NAMALWA (cell line): Measurements from ENCODE around the gene CDHR2.

Experiments
- DNase-seq: peaks from one replicate; pipeline ENCODE4 v3.0.0-alpha.2; 2015; ENCODE audit warnings: low spot score

Gene CDHR2

DNA sequence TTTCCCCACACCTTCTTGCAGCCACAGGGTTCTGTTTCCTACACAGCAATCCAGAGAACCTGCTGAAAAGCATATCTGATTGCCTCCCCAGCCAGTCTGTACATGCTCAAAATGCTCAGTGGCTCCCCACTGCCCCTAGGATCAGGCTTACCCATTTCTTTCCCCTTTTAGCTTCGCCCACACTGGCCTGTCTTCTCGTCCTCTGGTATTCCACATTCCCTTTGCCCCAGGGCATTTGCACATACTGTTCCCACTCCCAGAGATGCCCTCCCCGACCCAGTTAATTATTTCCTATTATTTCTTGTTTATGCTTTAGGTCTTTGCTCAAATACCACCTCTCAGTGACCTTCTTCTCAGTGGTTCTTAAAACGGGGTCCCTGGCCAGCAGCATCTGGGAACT, 91.5 kb downstream of the CDHR2 start:
- no peak for DNase-seq

DNA sequence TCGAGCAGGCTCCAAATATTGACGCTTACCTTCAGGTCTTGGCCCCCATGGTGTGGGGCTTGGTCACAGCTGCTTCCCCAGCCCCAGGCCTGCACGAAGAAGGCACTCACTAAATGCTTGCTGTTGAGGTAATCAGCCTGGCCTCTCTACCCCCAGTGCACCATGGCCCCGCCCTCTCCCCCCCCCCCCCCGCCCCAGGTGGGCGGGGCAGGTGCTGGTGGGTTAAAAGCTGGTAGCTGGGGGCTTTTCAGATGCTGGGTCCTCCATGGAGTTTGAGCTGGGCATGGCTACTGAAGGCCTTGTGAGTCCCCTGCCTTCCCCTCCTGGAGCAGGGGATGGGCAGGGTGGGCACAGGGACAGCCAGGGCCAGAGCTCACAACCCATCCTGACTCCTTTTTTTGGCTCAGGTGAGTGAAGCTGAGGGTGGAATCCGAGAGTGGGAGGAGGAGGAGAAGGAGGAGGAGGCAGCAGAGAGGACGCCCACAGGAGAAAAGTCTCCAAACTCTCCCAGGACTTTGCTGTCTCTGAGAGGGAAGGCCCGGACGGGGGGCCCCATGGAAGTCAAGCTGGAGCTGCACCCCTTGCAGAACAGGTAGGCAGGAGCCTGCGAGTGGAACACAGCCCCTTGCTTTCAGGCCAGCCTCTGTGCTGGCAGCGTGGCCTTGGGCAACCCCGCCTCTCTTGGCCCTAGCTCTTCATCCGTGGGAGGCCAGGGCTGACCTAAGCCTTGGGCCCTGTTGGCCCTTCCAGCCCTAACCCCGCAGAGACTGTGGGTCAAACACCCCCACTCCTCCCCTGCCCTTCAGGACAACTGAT, 93.7 kb downstream of the CDHR2 start:
- no peak for DNase-seq

DNA sequence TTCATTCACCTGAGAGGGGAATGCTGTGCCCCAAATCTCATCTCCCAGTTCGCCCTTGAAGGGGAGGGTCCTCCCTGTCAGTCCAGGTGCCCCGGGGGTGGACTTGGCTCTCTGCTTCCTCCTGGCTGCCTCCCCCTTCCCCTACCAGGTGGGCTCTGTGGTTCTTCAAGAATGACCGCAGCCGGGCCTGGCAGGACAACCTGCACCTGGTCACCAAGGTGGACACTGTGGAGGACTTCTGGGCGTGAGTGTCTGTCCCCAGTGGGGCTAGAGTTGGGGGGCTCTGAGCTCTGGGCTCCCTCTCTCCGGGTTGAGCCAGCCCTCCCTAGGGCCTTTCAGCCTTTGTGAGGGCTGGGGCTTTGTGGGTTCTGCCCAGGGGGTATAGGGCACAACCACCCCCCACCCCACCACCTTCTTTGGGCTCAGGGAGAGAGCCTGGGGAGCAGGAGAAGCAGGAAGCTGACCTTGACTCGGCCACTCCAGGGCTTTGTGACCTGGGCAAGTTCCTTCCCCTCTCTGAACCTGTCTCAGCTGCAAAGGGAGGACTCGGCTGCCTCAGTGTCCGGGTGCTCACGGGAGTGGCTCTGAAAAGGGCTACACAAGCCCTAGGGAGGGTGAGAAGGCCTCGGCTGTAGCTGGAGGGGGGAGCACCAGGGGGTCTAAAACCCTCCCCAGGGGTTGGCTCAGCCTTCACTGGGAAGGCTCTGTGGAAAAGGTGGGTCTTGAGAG, 94.5 kb downstream of the CDHR2 start:
- DNase-seq: no peak

DNA sequence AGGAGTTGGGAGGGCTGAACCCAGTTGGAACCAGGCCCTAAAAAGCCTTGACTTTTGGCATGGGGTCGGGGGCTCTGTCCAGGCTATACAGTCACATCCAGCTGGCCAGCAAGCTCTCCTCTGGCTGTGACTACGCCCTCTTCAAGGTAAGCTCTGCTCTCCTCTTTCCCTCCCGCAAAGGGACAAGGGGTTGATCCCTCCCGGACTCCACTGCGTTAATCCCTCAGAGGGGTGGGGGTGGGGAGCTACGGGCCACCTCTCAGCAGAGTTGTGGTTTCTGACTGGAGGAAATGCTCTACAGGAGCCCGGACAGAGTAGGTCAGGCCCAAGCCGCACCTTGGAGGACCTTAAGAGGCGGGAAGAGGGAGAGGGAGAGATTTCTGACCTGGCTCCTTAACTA, 95.2 kb downstream of the CDHR2 start:
- no peak for DNase-seq

DNA sequence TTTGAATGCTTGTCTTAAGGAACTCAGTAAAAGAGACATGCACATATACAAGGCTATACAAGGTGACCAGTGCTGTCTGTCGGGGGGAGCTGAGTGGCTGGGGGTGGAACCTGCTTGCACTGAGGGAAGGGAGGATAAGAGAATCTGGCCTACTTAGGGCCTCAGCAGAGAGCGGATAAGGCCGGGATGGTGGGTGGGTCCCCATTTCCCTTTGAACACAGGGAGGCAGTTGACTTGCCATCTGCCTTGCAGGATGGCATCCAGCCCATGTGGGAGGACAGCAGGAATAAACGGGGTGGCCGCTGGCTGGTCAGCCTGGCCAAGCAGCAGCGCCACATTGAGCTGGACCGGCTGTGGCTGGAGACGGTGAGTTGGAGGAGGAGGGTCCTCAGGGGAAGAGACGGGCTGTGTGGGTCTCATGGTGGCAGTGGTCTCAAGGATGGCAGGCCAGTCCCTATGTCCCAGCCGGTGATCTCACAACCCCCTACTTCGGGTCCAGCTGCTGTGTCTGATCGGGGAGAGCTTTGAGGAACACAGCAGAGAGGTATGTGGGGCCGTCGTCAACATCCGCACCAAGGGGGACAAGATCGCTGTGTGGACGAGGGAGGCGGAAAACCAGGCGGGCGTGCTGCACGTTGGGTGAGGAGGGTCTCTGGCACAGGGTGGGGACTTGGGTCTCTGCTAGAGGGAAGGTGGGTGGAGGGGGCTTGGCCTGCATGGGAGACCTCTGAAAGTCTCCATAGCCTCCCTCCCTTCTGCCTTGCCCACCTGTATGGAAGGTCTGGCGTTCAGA, 95.9 kb downstream of the CDHR2 start:
- DNase-seq: no peak
